NB4 (cell line): ENCODE data around the gene CD36.

Experiments
- MYC ChIP-seq: IDR thresholded peaks from 2 replicates; pipeline ENCODE4 v1.6.1; 2011; ENCODE audit warnings: low read depth, low read length
- TF ChIP-seq, protein P1 (sequence below): IDR thresholded peaks from one replicate; pipeline ENCODE4 v1.5.1; 2012; ENCODE audit warnings: low read depth, low read length

DNA sequence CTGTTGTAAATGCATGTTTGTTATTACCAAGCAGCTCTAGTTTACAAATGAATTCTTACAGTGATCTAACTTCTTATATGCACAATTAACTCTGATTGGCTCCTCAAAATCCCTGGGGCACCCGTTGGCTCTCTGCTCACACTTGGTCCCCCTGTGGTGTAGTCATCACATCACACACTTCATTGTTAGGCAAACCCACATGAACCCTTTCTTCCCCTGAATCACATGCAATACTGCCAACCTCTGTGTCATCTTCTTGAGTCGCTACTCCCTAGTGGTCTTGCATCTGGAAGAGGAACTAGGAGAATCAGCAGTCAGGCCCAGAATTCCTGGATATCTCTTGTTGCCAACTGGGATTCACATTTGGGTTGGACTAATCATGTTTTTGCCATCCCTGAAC is 73.1 kb downstream of the CD36 start:
- TF ChIP-seq, protein P1, sequence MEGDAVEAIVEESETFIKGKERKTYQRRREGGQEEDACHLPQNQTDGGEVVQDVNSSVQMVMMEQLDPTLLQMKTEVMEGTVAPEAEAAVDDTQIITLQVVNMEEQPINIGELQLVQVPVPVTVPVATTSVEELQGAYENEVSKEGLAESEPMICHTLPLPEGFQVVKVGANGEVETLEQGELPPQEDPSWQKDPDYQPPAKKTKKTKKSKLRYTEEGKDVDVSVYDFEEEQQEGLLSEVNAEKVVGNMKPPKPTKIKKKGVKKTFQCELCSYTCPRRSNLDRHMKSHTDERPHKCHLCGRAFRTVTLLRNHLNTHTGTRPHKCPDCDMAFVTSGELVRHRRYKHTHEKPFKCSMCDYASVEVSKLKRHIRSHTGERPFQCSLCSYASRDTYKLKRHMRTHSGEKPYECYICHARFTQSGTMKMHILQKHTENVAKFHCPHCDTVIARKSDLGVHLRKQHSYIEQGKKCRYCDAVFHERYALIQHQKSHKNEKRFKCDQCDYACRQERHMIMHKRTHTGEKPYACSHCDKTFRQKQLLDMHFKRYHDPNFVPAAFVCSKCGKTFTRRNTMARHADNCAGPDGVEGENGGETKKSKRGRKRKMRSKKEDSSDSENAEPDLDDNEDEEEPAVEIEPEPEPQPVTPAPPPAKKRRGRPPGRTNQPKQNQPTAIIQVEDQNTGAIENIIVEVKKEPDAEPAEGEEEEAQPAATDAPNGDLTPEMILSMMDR, result no peak
- no peak for TF ChIP-seq MYC
